Liver (tissue), 9 donors: ENCODE measurements around the gene XYLT1. TPM values are rescaled to one million over a fixed set of nuclear protein-coding genes. Genes with fewer than 3 reads are reported as not detected.

ENCODE experiments used
- DNase-seq: peaks from one replicate; pipeline ENCODE4 v3.0.0-alpha.2; 2017; ENCODE audit warnings: low spot score
- H3K27ac ChIP-seq, 2 donors: one replicate each; pipeline ENCODE4 v1.7.0; 2013; ENCODE audit warnings: inconsistent platforms in 2 of 2, low read length in 2 of 2, control low read depth in 1 of 2, low read depth in 1 of 2, mild to moderate bottlenecking in 1 of 2
- H3K27me3 ChIP-seq, 4 donors: one replicate each; pipeline versions ENCODE4 v1.6.1 to v1.7.0; 2013; ENCODE audit warnings: low read length in 3 of 4, inconsistent platforms in 1 of 4, mild to moderate bottlenecking in 1 of 4, moderate library complexity in 1 of 4; ENCODE audit not compliant: control insufficient read depth in 4 of 4, insufficient read depth in 4 of 4
- H3K36me3 ChIP-seq, 4 donors: one replicate each; pipeline versions ENCODE4 v1.6.1 to v1.7.0; 2013; ENCODE audit warnings: low read length in 3 of 4, mild to moderate bottlenecking in 3 of 4, low read depth in 1 of 4, moderate library complexity in 1 of 4; ENCODE audit not compliant: control insufficient read depth in 4 of 4, insufficient read depth in 3 of 4
- H3K4me1 ChIP-seq, 4 donors: one replicate each; pipeline versions ENCODE4 v1.6.1 to v1.7.0; 2013; ENCODE audit warnings: low read length in 3 of 4, mild to moderate bottlenecking in 3 of 4, moderate library complexity in 1 of 4; ENCODE audit not compliant: control insufficient read depth in 4 of 4, insufficient read depth in 4 of 4
- H3K4me3 ChIP-seq, 3 donors: one replicate each; pipeline versions ENCODE4 v1.6.1 to v1.7.0; 2013; ENCODE audit warnings: low read length in 3 of 3, control low read depth in 1 of 3, low read depth in 1 of 3, mild to moderate bottlenecking in 1 of 3
- H3K9ac ChIP-seq, 2 donors: one replicate each; pipeline ENCODE4 v1.7.0; 2013; ENCODE audit warnings: low read length in 2 of 2, mild to moderate bottlenecking in 2 of 2, moderate library complexity in 2 of 2, control low read depth in 1 of 2, low read depth in 1 of 2
- H3K9me3 ChIP-seq, 4 donors: one replicate each; pipeline versions ENCODE4 v1.6.1 to v1.7.0; 2013; ENCODE audit warnings: low read length in 3 of 4; ENCODE audit not compliant: control insufficient read depth in 4 of 4
- ATF3 ChIP-seq: IDR thresholded peaks from 2 replicates; pipeline ENCODE4 v1.6.1; 2016; ENCODE audit warnings: antibody characterized with exemption
- EGR1 ChIP-seq, 2 donors: IDR thresholded peaks; 2 replicates each; pipeline ENCODE4 v1.6.1; 2016 to 2018; ENCODE audit warnings: antibody characterized with exemption in 2 of 2, low read depth in 2 of 2
- FOXA1 ChIP-seq: IDR thresholded peaks from 2 replicates; pipeline ENCODE4 v1.6.1; 2016; ENCODE audit warnings: antibody characterized with exemption
- FOXA2 ChIP-seq: IDR thresholded peaks from 2 replicates; pipeline ENCODE4 v1.6.1; 2016; ENCODE audit warnings: antibody characterized with exemption
- GABPA ChIP-seq, 2 donors: IDR thresholded peaks in 1 of 2; conservative IDR thresholded peaks in 1 of 2; 2 replicates each; pipeline ENCODE4 v1.6.1; 2016; ENCODE audit warnings: antibody characterized with exemption in 2 of 2, mild to moderate bottlenecking in 1 of 2, moderate library complexity in 1 of 2
- HNF4A ChIP-seq, 2 donors: conservative IDR thresholded peaks; 2 replicates each; pipeline ENCODE4 v1.6.1; 2016; ENCODE audit warnings: antibody characterized with exemption in 2 of 2, mild to moderate bottlenecking in 2 of 2
- HNF4G ChIP-seq: IDR thresholded peaks from 2 replicates; pipeline ENCODE4 v1.6.1; 2016; ENCODE audit warnings: antibody characterized with exemption
- JUND ChIP-seq, 2 donors: IDR thresholded peaks; 2 replicates each; pipeline ENCODE4 v1.6.1; 2016; ENCODE audit warnings: antibody characterized with exemption in 2 of 2
- NR2F2 ChIP-seq: IDR thresholded peaks from 2 replicates; pipeline ENCODE4 v1.6.1; 2016; ENCODE audit warnings: antibody characterized with exemption
- RAD21 ChIP-seq, 2 donors: IDR thresholded peaks; 2 replicates each; pipeline ENCODE4 v1.6.1; 2016; ENCODE audit warnings: antibody characterized with exemption in 2 of 2, mild to moderate bottlenecking in 2 of 2
- RXRA ChIP-seq, 2 donors: IDR thresholded peaks; 2 replicates each; pipeline ENCODE4 v1.6.1; 2017 to 2018; ENCODE audit warnings: antibody characterized with exemption in 2 of 2, mild to moderate bottlenecking in 1 of 2
- SP1 ChIP-seq: IDR thresholded peaks from 2 replicates; pipeline ENCODE4 v1.6.1; 2018; ENCODE audit warnings: antibody characterized with exemption, mild to moderate bottlenecking
- TAF1 ChIP-seq: conservative IDR thresholded peaks from 2 replicates; pipeline ENCODE4 v1.6.1; 2016; ENCODE audit warnings: antibody characterized with exemption, mild to moderate bottlenecking
- YY1 ChIP-seq: IDR thresholded peaks from 2 replicates; pipeline ENCODE4 v1.6.1; 2016; ENCODE audit warnings: antibody characterized with exemption, mild to moderate bottlenecking
- WGBS: extraction: QIAGEN DNeasy Blood & Tissue Kit; methylation state at CpG from one replicate; pipeline ENCODE4 v1.1.7; 2013; 5-methylcytosine and 5-hydroxymethylcytosine counted together
- polyA plus RNA-seq, 2 donors: library from polyadenylated mRNA; stranded (reverse) in 1 of 2; unstranded in 1 of 2; fragments of 200-250 nt in 1 of 2; fragments of >200 nt in 1 of 2; fragmentation: Nextera tagmentation in 1 of 2; extraction: Ambion mirVana in 1 of 2; gene quantifications; one replicate each; pipeline versions ENCODE4 v1.2.1 to v1.2.3, GENCODE V29; 2013 to 2015
- total RNA-seq, 2 donors: library from RNA; depleted of rRNA; stranded (reverse); fragments of >200 nt; gene quantifications; one replicate each; pipeline ENCODE4 v1.2.3, GENCODE V29; 2014
- TF ChIP-seq, protein P1 (sequence below): fragments of 150-350 bp; IDR thresholded peaks from 2 replicates; pipeline ENCODE4 v1.5.1; 2017; ENCODE audit warnings: improper control_type of control experiment, low read depth, low read length; ENCODE audit not compliant: missing input control
- TF ChIP-seq, protein P2 (sequence below): IDR thresholded peaks from 2 replicates; pipeline ENCODE4 v1.6.1; 2016; ENCODE audit warnings: antibody characterized with exemption
- TF ChIP-seq, protein P3 (sequence below): IDR thresholded peaks from 2 replicates; pipeline ENCODE4 v1.6.1; 2016; ENCODE audit warnings: antibody characterized with exemption, mild to moderate bottlenecking
- donor health status: healthy.
- donor health status: healthy.
- donor health status: healthy.
- donor health status: healthy.
- donor health status: healthy.

XYLT1 gene
- total and polyA plus RNA-seq, 4 donors, result 0.25 to 2.3 (median 0.53) TPM

GRCh38 chr16:17391715-17392114, 79.0 kb downstream of the XYLT1 start:
- Histone ChIP-seq H3K9me3 (no peaks in the 10 kb centered on the region), H3K4me1 (no peaks in the 10 kb centered on the region), H3K27ac (no peak overlapping the region), H3K36me3 (no peaks in the 10 kb centered on the region), H3K9ac (no peak overlapping the region), H3K27me3 (no peaks in the 10 kb centered on the region), H3K4me3 (no peak overlapping the region)
- DNase-seq, result no peak
- TF ChIP-seq EGR1 (IDR thresholded peaks at IDR 0.05; ENCODE audit: low read depth in 2 of 2), result no peak
- no peak for TF ChIP-seq TAF1
- TF ChIP-seq NR2F2, result no peak
- no peak for TF ChIP-seq RAD21 (IDR thresholded peaks at IDR 0.05)
- no peak for TF ChIP-seq HNF4A (conservative IDR thresholded peaks at IDR 0.05)
- no peak for TF ChIP-seq HNF4G
- TF ChIP-seq, protein P1, sequence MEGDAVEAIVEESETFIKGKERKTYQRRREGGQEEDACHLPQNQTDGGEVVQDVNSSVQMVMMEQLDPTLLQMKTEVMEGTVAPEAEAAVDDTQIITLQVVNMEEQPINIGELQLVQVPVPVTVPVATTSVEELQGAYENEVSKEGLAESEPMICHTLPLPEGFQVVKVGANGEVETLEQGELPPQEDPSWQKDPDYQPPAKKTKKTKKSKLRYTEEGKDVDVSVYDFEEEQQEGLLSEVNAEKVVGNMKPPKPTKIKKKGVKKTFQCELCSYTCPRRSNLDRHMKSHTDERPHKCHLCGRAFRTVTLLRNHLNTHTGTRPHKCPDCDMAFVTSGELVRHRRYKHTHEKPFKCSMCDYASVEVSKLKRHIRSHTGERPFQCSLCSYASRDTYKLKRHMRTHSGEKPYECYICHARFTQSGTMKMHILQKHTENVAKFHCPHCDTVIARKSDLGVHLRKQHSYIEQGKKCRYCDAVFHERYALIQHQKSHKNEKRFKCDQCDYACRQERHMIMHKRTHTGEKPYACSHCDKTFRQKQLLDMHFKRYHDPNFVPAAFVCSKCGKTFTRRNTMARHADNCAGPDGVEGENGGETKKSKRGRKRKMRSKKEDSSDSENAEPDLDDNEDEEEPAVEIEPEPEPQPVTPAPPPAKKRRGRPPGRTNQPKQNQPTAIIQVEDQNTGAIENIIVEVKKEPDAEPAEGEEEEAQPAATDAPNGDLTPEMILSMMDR, result no peak
- no peak for TF ChIP-seq SP1
- TF ChIP-seq, protein P2, sequence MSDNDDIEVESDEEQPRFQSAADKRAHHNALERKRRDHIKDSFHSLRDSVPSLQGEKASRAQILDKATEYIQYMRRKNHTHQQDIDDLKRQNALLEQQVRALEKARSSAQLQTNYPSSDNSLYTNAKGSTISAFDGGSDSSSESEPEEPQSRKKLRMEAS, result no peak
- TF ChIP-seq FOXA1, result no peak
- 86% methylated on average over 5 of the region's 5 CpGs for WGBS

GRCh38 chr16:17389384-17389783, 81.4 kb downstream of the XYLT1 start:
- Histone ChIP-seq H3K27ac (no peak overlapping the region), H3K36me3 (no peaks in the 10 kb centered on the region), H3K4me1 (no peaks in the 10 kb centered on the region), H3K27me3 (no peaks in the 10 kb centered on the region), H3K9ac (no peak overlapping the region), H3K4me3 (no peak overlapping the region), H3K9me3 (no peaks in the 10 kb centered on the region)
- no peak for DNase-seq
- WGBS, result 81% methylated on average over 4 of the region's 4 CpGs
- no peak for TF ChIP-seq ATF3
- TF ChIP-seq YY1, result no peak
- TF ChIP-seq GABPA (IDR thresholded peaks at IDR 0.05 in 1 of 2, conservative IDR thresholded peaks at IDR 0.05 in 1 of 2), result no peak

GRCh38 chr16:17387256-17387655, 83.5 kb downstream of the XYLT1 start:
- H3K4me1 ChIP-seq, result no peaks in the 10 kb centered on the region
- no peaks in the 10 kb centered on the region for H3K27me3 ChIP-seq
- H3K9me3 ChIP-seq, result no peaks in the 10 kb centered on the region
- no peak for TF ChIP-seq NR2F2
- no peak for TF ChIP-seq FOXA1
- no peak for TF ChIP-seq EGR1 (IDR thresholded peaks at IDR 0.05; ENCODE audit: low read depth in 2 of 2)
- no peak for TF ChIP-seq TAF1
- TF ChIP-seq SP1, result no peak
- TF ChIP-seq, protein P1, result no peak
- no peak for TF ChIP-seq YY1
- TF ChIP-seq FOXA2, result no peak
- TF ChIP-seq HNF4G, result no peak
- TF ChIP-seq RXRA (IDR thresholded peaks at IDR 0.05), result no peak
- TF ChIP-seq JUND (IDR thresholded peaks at IDR 0.05), result no peak
- TF ChIP-seq, protein P2, result no peak
- no peak for TF ChIP-seq RAD21 (IDR thresholded peaks at IDR 0.05)
- TF ChIP-seq, protein P3, sequence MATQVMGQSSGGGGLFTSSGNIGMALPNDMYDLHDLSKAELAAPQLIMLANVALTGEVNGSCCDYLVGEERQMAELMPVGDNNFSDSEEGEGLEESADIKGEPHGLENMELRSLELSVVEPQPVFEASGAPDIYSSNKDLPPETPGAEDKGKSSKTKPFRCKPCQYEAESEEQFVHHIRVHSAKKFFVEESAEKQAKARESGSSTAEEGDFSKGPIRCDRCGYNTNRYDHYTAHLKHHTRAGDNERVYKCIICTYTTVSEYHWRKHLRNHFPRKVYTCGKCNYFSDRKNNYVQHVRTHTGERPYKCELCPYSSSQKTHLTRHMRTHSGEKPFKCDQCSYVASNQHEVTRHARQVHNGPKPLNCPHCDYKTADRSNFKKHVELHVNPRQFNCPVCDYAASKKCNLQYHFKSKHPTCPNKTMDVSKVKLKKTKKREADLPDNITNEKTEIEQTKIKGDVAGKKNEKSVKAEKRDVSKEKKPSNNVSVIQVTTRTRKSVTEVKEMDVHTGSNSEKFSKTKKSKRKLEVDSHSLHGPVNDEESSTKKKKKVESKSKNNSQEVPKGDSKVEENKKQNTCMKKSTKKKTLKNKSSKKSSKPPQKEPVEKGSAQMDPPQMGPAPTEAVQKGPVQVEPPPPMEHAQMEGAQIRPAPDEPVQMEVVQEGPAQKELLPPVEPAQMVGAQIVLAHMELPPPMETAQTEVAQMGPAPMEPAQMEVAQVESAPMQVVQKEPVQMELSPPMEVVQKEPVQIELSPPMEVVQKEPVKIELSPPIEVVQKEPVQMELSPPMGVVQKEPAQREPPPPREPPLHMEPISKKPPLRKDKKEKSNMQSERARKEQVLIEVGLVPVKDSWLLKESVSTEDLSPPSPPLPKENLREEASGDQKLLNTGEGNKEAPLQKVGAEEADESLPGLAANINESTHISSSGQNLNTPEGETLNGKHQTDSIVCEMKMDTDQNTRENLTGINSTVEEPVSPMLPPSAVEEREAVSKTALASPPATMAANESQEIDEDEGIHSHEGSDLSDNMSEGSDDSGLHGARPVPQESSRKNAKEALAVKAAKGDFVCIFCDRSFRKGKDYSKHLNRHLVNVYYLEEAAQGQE, result no peak
- no peak for TF ChIP-seq HNF4A (conservative IDR thresholded peaks at IDR 0.05)
- no peaks in the 10 kb centered on the region for H3K36me3 ChIP-seq
- WGBS, result 74% methylated on average over 4 of the region's 4 CpGs
- H3K4me3 ChIP-seq, result no peak overlapping the region
- no peak overlapping the region for H3K9ac ChIP-seq
- no peak for DNase-seq
- H3K27ac ChIP-seq, result no peak overlapping the region
